GM12878 (cell line): ENCODE results near the gene KRTCAP3.

ENCODE experiments used
- CHD2 ChIP-seq: IDR thresholded peaks from 2 replicates; pipeline ENCODE4 v1.6.1; 2011; ENCODE audit warnings: low read depth, low read length, improper control_type of control experiment, borderline replicate concordance
- CREM ChIP-seq: IDR thresholded peaks from 2 replicates; pipeline ENCODE4 v1.6.1; 2014; ENCODE audit warnings: antibody characterized with exemption, low read depth
- CTCF ChIP-seq, 3 experiments: IDR thresholded peaks in 2 of 3; conservative IDR thresholded peaks in 1 of 3; 2 replicates each; pipeline ENCODE4 v1.5.1; 2011; ENCODE audit warnings: low read depth in 3 of 3, low read length in 3 of 3, mild to moderate bottlenecking in 3 of 3, control low read depth in 2 of 3, moderate library complexity in 2 of 3, inconsistent platforms in 1 of 3, mixed read lengths in 1 of 3; ENCODE audit not compliant: control insufficient read depth in 2 of 3, insufficient read depth in 1 of 3; ENCODE audit errors: extremely low read depth in 1 of 3
- EGR1 ChIP-seq, 2 experiments: IDR thresholded peaks; 1 replicate in 1 of 2; 2 replicates in 1 of 2; pipeline ENCODE4 v1.6.1; 2011 to 2012; ENCODE audit warnings: low read depth in 2 of 2, low read length in 2 of 2, borderline replicate concordance in 1 of 2, mild to moderate bottlenecking in 1 of 2, moderate library complexity in 1 of 2
- EP300 ChIP-seq, 2 experiments: fragments of 150-350 bp in 1 of 2; IDR thresholded peaks; 2 replicates each; pipeline ENCODE4 v1.6.1; 2011 to 2012; ENCODE audit warnings: low read depth in 2 of 2, low read length in 2 of 2, borderline replicate concordance in 1 of 2, improper control_type of control experiment in 1 of 2, inconsistent platforms in 1 of 2; ENCODE audit not compliant: control insufficient read depth in 1 of 2
- ESRRA ChIP-seq: IDR thresholded peaks from 2 replicates; pipeline ENCODE4 v1.6.1; 2012; ENCODE audit warnings: mild to moderate bottlenecking, low read length, improper control_type of control experiment
- MTA3 ChIP-seq: IDR thresholded peaks from 2 replicates; pipeline ENCODE4 v1.6.1; 2012; ENCODE audit warnings: low read length, inconsistent platforms, borderline replicate concordance
- NFYB ChIP-seq: IDR thresholded peaks from 2 replicates; pipeline ENCODE4 v1.6.1; 2011; ENCODE audit warnings: low read depth, mild to moderate bottlenecking, low read length, improper control_type of control experiment, moderate library complexity; ENCODE audit not compliant: insufficient read depth
- POLR2AphosphoS5 ChIP-seq: IDR thresholded peaks from 2 replicates; pipeline ENCODE4 v1.6.1; 2011; ENCODE audit warnings: mild to moderate bottlenecking, low read length, inconsistent platforms
- RAD21 ChIP-seq: IDR thresholded peaks from 2 replicates; pipeline ENCODE4 v1.6.1; 2011; ENCODE audit warnings: mild to moderate bottlenecking, low read depth, low read length, moderate library complexity; ENCODE audit not compliant: insufficient read depth
- REST ChIP-seq: IDR thresholded peaks from 2 replicates; pipeline ENCODE4 v1.6.1; 2012; ENCODE audit warnings: mild to moderate bottlenecking, low read depth, low read length
- SP1 ChIP-seq: IDR thresholded peaks from one replicate; pipeline ENCODE4 v1.6.1; 2011; ENCODE audit warnings: low read depth, low read length
- ZNF217 ChIP-seq: fragments of 450-650 bp; IDR thresholded peaks from 2 replicates; pipeline ENCODE4 v1.6.1; 2017; ENCODE audit warnings: antibody characterized with exemption, mild to moderate bottlenecking
- TF ChIP-seq, protein P1 (sequence below): fragments of 450-650 bp; IDR thresholded peaks from 2 replicates; pipeline ENCODE4 v1.6.1; 2016; ENCODE audit warnings: mild to moderate bottlenecking

DNA sequence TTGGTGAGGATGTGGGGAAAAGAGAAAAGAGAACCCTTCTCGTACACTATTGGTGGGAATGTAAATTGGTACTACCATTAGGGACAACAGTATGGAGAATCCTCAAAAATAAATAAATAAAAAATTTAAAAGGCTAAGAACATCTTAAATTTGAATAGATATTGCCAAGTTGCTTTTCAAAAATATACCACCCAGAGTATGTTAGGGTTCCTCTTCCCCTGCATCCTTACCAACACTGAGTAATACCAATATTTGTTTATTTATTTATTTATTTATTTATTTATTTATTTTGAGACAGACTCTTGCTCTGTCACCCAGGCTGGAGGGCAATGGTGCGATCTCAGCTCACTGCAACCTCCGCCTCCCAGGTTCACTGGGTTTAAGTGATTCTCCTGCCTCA lies 19.2 kb upstream of the KRTCAP3 start:
- no peak for TF ChIP-seq ZNF217
- TF ChIP-seq SP1: no peak
- TF ChIP-seq CTCF (IDR thresholded peaks at IDR 0.05 in 2 of 3, conservative IDR thresholded peaks at IDR 0.05 in 1 of 3; ENCODE audit: control insufficient read depth in 2 of 3, extremely low read depth in 1 of 3, insufficient read depth in 1 of 3, low read depth in 3 of 3, low read length in 3 of 3): no peak
- TF ChIP-seq, protein P1, sequence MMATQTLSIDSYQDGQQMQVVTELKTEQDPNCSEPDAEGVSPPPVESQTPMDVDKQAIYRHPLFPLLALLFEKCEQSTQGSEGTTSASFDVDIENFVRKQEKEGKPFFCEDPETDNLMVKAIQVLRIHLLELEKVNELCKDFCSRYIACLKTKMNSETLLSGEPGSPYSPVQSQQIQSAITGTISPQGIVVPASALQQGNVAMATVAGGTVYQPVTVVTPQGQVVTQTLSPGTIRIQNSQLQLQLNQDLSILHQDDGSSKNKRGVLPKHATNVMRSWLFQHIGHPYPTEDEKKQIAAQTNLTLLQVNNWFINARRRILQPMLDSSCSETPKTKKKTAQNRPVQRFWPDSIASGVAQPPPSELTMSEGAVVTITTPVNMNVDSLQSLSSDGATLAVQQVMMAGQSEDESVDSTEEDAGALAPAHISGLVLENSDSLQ: no peak
- no peak for TF ChIP-seq EGR1 (IDR thresholded peaks at IDR 0.05; ENCODE audit: borderline replicate concordance in 1 of 2, low read depth in 2 of 2, low read length in 2 of 2)
- TF ChIP-seq EP300 (IDR thresholded peaks at IDR 0.05; ENCODE audit: borderline replicate concordance in 1 of 2, control insufficient read depth in 1 of 2, low read depth in 2 of 2, low read length in 2 of 2): no peak
- TF ChIP-seq MTA3: no peak
- no peak for TF ChIP-seq NFYB
- no peak for TF ChIP-seq REST
- no peak for TF ChIP-seq ESRRA
- no peak for TF ChIP-seq CREM
- TF ChIP-seq POLR2AphosphoS5: no peak
- no peak for TF ChIP-seq CHD2
- no peak for TF ChIP-seq RAD21
